Measurements from ENCODE around the gene ERAL1. TPM values are rescaled to one million over a fixed set of nuclear protein-coding genes. Genes with fewer than 3 reads are reported as not detected.

Gene ERAL1
- total and polyA plus RNA-seq, 11 donors: 28.0 to 78.2 (median 41.1) TPM

GRCh38 chr17:28885951-28886350 is 31.1 kb downstream of the ERAL1 start:
- no peaks in the 10 kb centered on the region for H3K9me3 ChIP-seq
- 86 to 92% (median 87%) methylated on average over 5 to 10 of the region's 10 CpGs for WGBS, 4 donors
- no peak for TF ChIP-seq POLR2A (IDR thresholded peaks at IDR 0.05)
- H3K36me3 ChIP-seq: peaks cover 0 to 61% (median 41%) of the 10 kb centered on the region in 9 donors
- DNase-seq: no peak
- H3K27ac ChIP-seq: no peak overlapping the region
- H3K27me3 ChIP-seq: no peaks in the 10 kb centered on the region
- no peak overlapping the region for H3K4me3 ChIP-seq
- ATAC-seq: no peak
- H3K4me1 ChIP-seq: peaks cover 0 to 23% (median 4%) of the 10 kb centered on the region in 12 donors
- intact Hi-C loops (cut with DNase I): loop anchor here in 1 of 10 donors (10.0 kb wide), 1 partner anchor 61 kb away; no protein-coding TSS in a partner anchor

- no peak overlapping the region for H3K27ac ChIP-seq
- WGBS, 4 donors: 85 to 87% (median 86%) methylated on average over 11 to 12 of the region's 12 CpGs
- intact Hi-C loops (cut with DNase I): loop anchor here in 1 of 10 donors (10.0 kb wide), 1 partner anchor 63 kb away; no protein-coding TSS in a partner anchor
- H3K9me3 ChIP-seq: no peaks in the 10 kb centered on the region
- peak in 1 of 5 donors; percentile 11 for DNase-seq
- peaks cover 0 to 42% (median 21%) of the 10 kb centered on the region in 9 donors for H3K36me3 ChIP-seq
- peaks cover 0 to 44% (median 12%) of the 10 kb centered on the region in 12 donors for H3K4me1 ChIP-seq
- no peak for ATAC-seq
- TF ChIP-seq POLR2A (IDR thresholded peaks at IDR 0.05) (no peak), CTCF (IDR thresholded peaks at IDR 0.05) (no peak)
- H3K4me3 ChIP-seq: no peak overlapping the region
- H3K27me3 ChIP-seq: no peaks in the 10 kb centered on the region
These were observed 33.2 kb downstream of the ERAL1 start for GRCh38 chr17:28887871-28888471.

- TF ChIP-seq POLR2A (IDR thresholded peaks at IDR 0.05): no peak
- no peak for TF ChIP-seq CTCF (IDR thresholded peaks at IDR 0.05)
- DNase-seq (peak in 1 of 5 donors; percentile 26), ATAC-seq (no peak)
- no peak overlapping the region for H3K27ac ChIP-seq
- H3K9me3 ChIP-seq: no peaks in the 10 kb centered on the region
- H3K36me3 ChIP-seq: peaks cover 0 to 33% (median 17%) of the 10 kb centered on the region in 9 donors
- intact Hi-C loops (cut with DNase I): loop anchor here in 1 of 10 donors (10.0 kb wide), 1 partner anchor 64 kb away; no protein-coding TSS in a partner anchor
- no peak overlapping the region for H3K4me3 ChIP-seq
- no peaks in the 10 kb centered on the region for H3K27me3 ChIP-seq
- peaks cover 3 to 52% (median 19%) of the 10 kb centered on the region in 12 donors for H3K4me1 ChIP-seq
- 87 to 93% (median 91%) methylated on average over 7 of the region's 7 CpGs for WGBS, 4 donors
These were observed 34.0 kb downstream of the ERAL1 start for GRCh38 chr17:28888832-28889231.

- no peaks in the 10 kb centered on the region for H3K9me3 ChIP-seq
- no peak for TF ChIP-seq CTCF (IDR thresholded peaks at IDR 0.05)
- no peak for TF ChIP-seq POLR2A (IDR thresholded peaks at IDR 0.05)
- no peaks in the 10 kb centered on the region for H3K27me3 ChIP-seq
- H3K27ac ChIP-seq: peak overlapping the region in 2 of 12 donors; percentile 32 to 42
- peaks cover 0 to 22% (median 8%) of the 10 kb centered on the region in 9 donors for H3K36me3 ChIP-seq
- DNase-seq: peak in 1 of 5 donors; percentile 3
- peaks cover 3 to 48% (median 17%) of the 10 kb centered on the region in 12 donors for H3K4me1 ChIP-seq
- 70 to 87% (median 75%) methylated on average over 5 of the region's 5 CpGs for WGBS, 4 donors
- intact Hi-C loops (cut with DNase I): loop anchor here in 3 of 10 donors (5.0 to 10.0 kb wide), 3 partner anchors 45 to 128 kb away; partner anchors contain the start of gene FAM222B (in 2 of the 3)
- ATAC-seq: peak in 1 of 4 donors; percentile 22
- no peak overlapping the region for H3K4me3 ChIP-seq
These were observed 35.2 kb downstream of the ERAL1 start for GRCh38 chr17:28889996-28890395.

Data from heart left ventricle (tissue), 16 donors.